CD4-positive, CD25-positive, alpha-beta regulatory T cell (primary cell): ENCODE data around the gene UNKL. TPM values are rescaled to one million over a fixed set of nuclear protein-coding genes. Genes with fewer than 3 reads are reported as not detected.

Experiments
- ATAC-seq, 2 donors: fragments of 150-1000 bp; cut with Tn5 transposase; one replicate each; pipeline ENCODE4 v1.10.0; 2021; ENCODE audit warnings: low read depth in 2 of 2, moderate number of reproducible peaks in 2 of 2, moderate library complexity in 1 of 2
- DNase-seq, 3 donors: peaks; one replicate each; pipeline versions ENCODE4 v3.0.0 to v3.0.0-alpha.2; 2012 to 2022; ENCODE audit warnings: mixed read lengths in 1 of 3
- H3K27ac ChIP-seq: one replicate; pipeline ENCODE4 v1.7.0; 2013; ENCODE audit warnings: mild to moderate bottlenecking, low read length; ENCODE audit not compliant: insufficient read depth, poor library complexity, severe bottlenecking
- H3K27me3 ChIP-seq: one replicate; pipeline ENCODE4 v1.7.0; 2013; ENCODE audit warnings: low read length; ENCODE audit not compliant: control insufficient read depth, insufficient read depth
- H3K36me3 ChIP-seq: one replicate; pipeline ENCODE4 v1.7.0; 2013; ENCODE audit warnings: mild to moderate bottlenecking, low read length, moderate library complexity; ENCODE audit not compliant: control insufficient read depth, insufficient read depth
- H3K4me1 ChIP-seq: 2 replicates; pipeline ENCODE4 v1.7.0; 2013; ENCODE audit warnings: mild to moderate bottlenecking, low read length; ENCODE audit not compliant: insufficient read depth, control insufficient read depth, poor library complexity, severe bottlenecking
- H3K4me3 ChIP-seq: one replicate; pipeline ENCODE4 v1.7.0; 2013; ENCODE audit warnings: low read depth, mild to moderate bottlenecking, low read length, moderate library complexity
- H3K9me3 ChIP-seq, 2 experiments: 1 replicate in 1 of 2; 2 replicates in 1 of 2; pipeline ENCODE4 v1.7.0; 2013; ENCODE audit warnings: low read length in 2 of 2, mild to moderate bottlenecking in 1 of 2, moderate library complexity in 1 of 2; ENCODE audit not compliant: control insufficient read depth in 2 of 2
- H3K27ac Mint-ChIP-seq, 3 donors: one replicate each; pipeline ENCODE4 v1.8.0; 2020 to 2022; ENCODE audit warnings: mild to moderate bottlenecking in 3 of 3, mixed read lengths in 3 of 3, moderate library complexity in 2 of 3
- H3K27me3 Mint-ChIP-seq: one replicate; pipeline ENCODE4 v1.8.0; 2022; ENCODE audit warnings: mild to moderate bottlenecking, mixed read lengths
- H3K36me3 Mint-ChIP-seq: one replicate; pipeline ENCODE4 v1.8.0; 2020; ENCODE audit warnings: mixed read lengths
- H3K4me1 Mint-ChIP-seq, 4 donors: one replicate each; pipeline ENCODE4 v1.8.0; 2020 to 2022; ENCODE audit warnings: mixed read lengths in 4 of 4, mild to moderate bottlenecking in 1 of 4
- H3K4me3 Mint-ChIP-seq, 4 donors: one replicate each; pipeline ENCODE4 v1.8.0; 2020 to 2022; ENCODE audit warnings: mild to moderate bottlenecking in 4 of 4, mixed read lengths in 4 of 4, moderate library complexity in 3 of 4
- H3K9me3 Mint-ChIP-seq, 7 donors: one replicate each; pipeline ENCODE4 v1.8.0; 2020 to 2022; ENCODE audit warnings: mixed read lengths in 7 of 7, mild to moderate bottlenecking in 3 of 7, moderate library complexity in 2 of 7
- polyA plus RNA-seq, 4 donors: library from polyadenylated mRNA; unstranded; fragments of 300-500 nt; fragmentation: Illumina TruSeq; gene quantifications; one replicate each; pipeline ENCODE4 v1.2.3, GENCODE V29; 2021
- total RNA-seq: library from RNA; stranded (reverse); gene quantifications from one replicate; pipeline ENCODE4 v1.2.3, GENCODE V29; 2022

UNKL gene
- total and polyA plus RNA-seq, 5 donors from 2014 or later = 6.3 to 94.3 (median 9.6) TPM

DNA sequence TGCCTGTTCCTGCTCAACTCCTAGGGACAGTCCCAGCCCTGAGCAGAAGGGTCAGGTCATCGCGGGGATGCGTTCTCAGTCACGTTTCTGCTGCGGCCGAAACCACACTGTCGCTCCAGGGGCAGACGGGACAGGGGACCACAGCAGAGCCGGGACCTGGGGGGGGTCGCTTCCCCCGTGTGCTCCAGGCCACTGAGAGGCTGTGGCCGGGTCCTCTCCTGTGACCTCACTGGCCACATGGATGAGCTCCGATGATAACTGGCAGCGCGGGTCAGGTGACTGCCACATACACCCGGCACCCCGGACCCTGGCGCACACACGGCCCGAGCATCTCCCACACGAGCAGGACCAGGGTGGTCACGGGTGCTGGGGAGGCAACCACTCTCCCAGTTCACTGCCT is 50.0 kb downstream of the UNKL start:
- Histone ChIP-seq H3K27ac (no peak overlapping the region), H3K9me3 (no peaks in the 10 kb centered on the region), H3K4me1 (no peaks in the 10 kb centered on the region), H3K27me3 (no peaks in the 10 kb centered on the region), H3K4me3 (no peak overlapping the region), H3K36me3 (peaks cover 53% of the 10 kb centered on the region)
- no peaks in the 10 kb centered on the region for H3K9me3 Mint-ChIP-seq
- H3K4me3 Mint-ChIP-seq = no peak overlapping the region
- ATAC-seq = no peak
- H3K4me1 Mint-ChIP-seq = peaks cover 0 to 5% (median 3%) of the 10 kb centered on the region in 4 donors
- no peak overlapping the region for H3K27ac Mint-ChIP-seq
- H3K36me3 Mint-ChIP-seq = peaks cover 9% of the 10 kb centered on the region
- no peak for DNase-seq
- H3K27me3 Mint-ChIP-seq = no peaks in the 10 kb centered on the region

DNA sequence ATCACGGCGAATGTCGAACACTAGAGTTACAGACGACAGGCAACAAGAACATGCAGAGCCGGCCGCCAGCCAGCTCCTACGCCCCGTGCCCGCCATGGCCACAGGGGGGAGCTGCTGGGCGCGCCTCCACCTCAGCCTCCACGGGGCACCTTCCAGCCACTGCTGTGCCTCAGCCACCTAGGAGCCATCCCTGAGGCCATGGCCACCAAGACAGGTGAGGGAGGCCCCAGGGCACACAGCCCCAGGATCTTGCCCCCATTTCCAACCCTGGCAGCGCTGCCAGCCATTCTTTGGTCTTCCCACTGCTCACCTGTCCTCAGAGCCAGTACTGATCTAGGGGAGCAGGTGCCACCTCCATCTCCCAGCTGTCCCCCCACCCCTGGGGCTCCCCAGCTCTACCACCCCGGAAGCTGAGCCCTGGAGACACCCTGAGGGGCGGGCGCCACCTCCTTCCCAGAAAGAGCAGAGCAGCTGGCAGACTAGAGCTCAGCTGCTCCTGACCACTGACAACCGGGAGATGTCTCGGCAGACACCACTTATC is 50.9 kb downstream of the UNKL start:
- H3K4me3 Mint-ChIP-seq = peak overlapping the region in 1 of 4 donors; percentile 44
- H3K36me3 Mint-ChIP-seq = peaks cover 9% of the 10 kb centered on the region
- H3K4me1 Mint-ChIP-seq = peaks cover 0 to 5% (median 3%) of the 10 kb centered on the region in 4 donors
- peak overlapping the region in 1 of 3 donors; percentile 26 for H3K27ac Mint-ChIP-seq
- peak; percentile 84 to 89 for ATAC-seq
- Histone ChIP-seq H3K27ac (no peak overlapping the region), H3K9me3 (no peaks in the 10 kb centered on the region), H3K36me3 (peaks cover 49% of the 10 kb centered on the region), H3K27me3 (no peaks in the 10 kb centered on the region), H3K4me3 (no peak overlapping the region), H3K4me1 (no peaks in the 10 kb centered on the region)
- no peaks in the 10 kb centered on the region for H3K27me3 Mint-ChIP-seq
- peak; percentile 42 to 72 (median 62) for DNase-seq
- no peaks in the 10 kb centered on the region for H3K9me3 Mint-ChIP-seq

DNA sequence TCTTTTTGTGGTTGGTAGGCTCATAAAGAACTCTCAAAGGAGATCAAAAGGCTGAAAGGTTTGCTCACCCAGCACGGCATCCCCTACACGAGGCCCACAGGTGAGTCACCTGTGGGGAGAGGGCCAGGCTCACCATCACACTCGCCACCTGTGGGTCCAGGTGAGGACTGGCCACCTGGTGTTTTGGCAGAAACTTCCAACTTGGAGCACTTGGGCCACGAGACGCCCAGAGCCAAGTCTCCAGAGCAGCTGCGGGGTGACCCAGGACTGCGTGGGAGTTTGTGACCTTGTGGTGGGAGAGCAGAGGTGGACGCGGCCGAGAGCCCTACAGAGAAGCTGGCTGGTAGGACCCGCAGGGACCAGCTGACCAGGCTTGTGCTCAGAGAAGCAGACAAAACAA is 51.7 kb downstream of the UNKL start:
- H3K27ac ChIP-seq = no peak overlapping the region
- peaks cover 49% of the 10 kb centered on the region for H3K36me3 ChIP-seq
- H3K4me1 ChIP-seq = no peaks in the 10 kb centered on the region
- DNase-seq (no peak), ATAC-seq (no peak)
- H3K9me3 ChIP-seq = no peaks in the 10 kb centered on the region
- Mint-ChIP-seq H3K27ac (no peak overlapping the region), H3K4me1 (peaks cover 4 to 7% (median 5%) of the 10 kb centered on the region in 4 donors), H3K36me3 (peaks cover 9% of the 10 kb centered on the region), H3K4me3 (peak overlapping the region in 1 of 4 donors; percentile 44), H3K9me3 (no peaks in the 10 kb centered on the region), H3K27me3 (no peaks in the 10 kb centered on the region)
- no peak overlapping the region for H3K4me3 ChIP-seq
- no peaks in the 10 kb centered on the region for H3K27me3 ChIP-seq

GRCh38 chr16:1361685-1362360 is 52.7 kb downstream of the UNKL start:
- Histone ChIP-seq H3K36me3 (peaks cover 46% of the 10 kb centered on the region), H3K4me1 (no peaks in the 10 kb centered on the region), H3K27me3 (no peaks in the 10 kb centered on the region), H3K27ac (no peak overlapping the region), H3K9me3 (no peaks in the 10 kb centered on the region), H3K4me3 (no peak overlapping the region)
- ATAC-seq = no peak
- no peak for DNase-seq
- Mint-ChIP-seq H3K27ac (no peak overlapping the region), H3K36me3 (peaks cover 9% of the 10 kb centered on the region), H3K27me3 (no peaks in the 10 kb centered on the region), H3K4me3 (no peak overlapping the region), H3K4me1 (peaks cover 4 to 7% (median 5%) of the 10 kb centered on the region in 4 donors), H3K9me3 (no peaks in the 10 kb centered on the region)

DNA sequence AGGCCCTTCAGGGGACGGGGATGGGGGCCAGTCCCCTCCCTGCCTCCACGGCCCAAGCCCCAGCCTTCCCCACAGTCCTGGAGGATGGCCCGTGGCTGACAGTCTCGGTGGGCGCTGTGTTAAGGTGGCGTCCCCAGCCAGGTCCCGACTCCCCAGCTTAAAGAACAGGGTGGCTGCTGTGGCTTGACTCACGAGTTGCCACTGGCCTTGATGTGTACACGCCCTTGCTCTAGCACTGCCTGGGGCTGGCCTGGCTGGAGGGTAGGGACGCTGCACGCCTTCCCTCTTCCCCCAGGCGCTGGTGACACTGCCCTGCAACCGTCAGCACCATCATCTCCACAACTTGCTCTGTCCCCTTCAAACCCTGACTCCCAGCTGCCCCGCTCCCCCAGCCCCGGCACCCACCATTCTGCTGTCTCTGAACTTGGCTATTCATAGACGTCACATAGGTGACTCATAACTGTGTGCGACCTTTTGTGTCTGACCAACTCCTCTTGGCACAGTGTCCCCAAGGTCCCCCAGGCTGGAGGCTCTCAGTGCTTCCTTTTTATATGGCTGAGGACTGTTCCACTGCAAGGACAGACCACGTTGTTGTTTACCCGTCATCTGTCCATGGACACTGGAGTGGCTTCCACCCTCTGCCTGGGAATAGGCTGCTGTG is 56.5 kb downstream of the UNKL start:
- Histone ChIP-seq H3K36me3 (peaks cover 16% of the 10 kb centered on the region), H3K27ac (no peak overlapping the region), H3K4me3 (no peak overlapping the region), H3K27me3 (no peaks in the 10 kb centered on the region), H3K9me3 (no peaks in the 10 kb centered on the region), H3K4me1 (no peaks in the 10 kb centered on the region)
- Mint-ChIP-seq H3K27me3 (no peaks in the 10 kb centered on the region), H3K4me3 (peak overlapping the region in 2 of 4 donors; percentile 32 to 54), H3K9me3 (no peaks in the 10 kb centered on the region), H3K4me1 (peaks cover 0 to 24% (median 15%) of the 10 kb centered on the region in 4 donors), H3K27ac (peak overlapping the region in 1 of 3 donors; percentile 75), H3K36me3 (peaks cover 3% of the 10 kb centered on the region)
- peak in 1 of 2 donors; percentile 8 for ATAC-seq
- no peak for DNase-seq

DNA sequence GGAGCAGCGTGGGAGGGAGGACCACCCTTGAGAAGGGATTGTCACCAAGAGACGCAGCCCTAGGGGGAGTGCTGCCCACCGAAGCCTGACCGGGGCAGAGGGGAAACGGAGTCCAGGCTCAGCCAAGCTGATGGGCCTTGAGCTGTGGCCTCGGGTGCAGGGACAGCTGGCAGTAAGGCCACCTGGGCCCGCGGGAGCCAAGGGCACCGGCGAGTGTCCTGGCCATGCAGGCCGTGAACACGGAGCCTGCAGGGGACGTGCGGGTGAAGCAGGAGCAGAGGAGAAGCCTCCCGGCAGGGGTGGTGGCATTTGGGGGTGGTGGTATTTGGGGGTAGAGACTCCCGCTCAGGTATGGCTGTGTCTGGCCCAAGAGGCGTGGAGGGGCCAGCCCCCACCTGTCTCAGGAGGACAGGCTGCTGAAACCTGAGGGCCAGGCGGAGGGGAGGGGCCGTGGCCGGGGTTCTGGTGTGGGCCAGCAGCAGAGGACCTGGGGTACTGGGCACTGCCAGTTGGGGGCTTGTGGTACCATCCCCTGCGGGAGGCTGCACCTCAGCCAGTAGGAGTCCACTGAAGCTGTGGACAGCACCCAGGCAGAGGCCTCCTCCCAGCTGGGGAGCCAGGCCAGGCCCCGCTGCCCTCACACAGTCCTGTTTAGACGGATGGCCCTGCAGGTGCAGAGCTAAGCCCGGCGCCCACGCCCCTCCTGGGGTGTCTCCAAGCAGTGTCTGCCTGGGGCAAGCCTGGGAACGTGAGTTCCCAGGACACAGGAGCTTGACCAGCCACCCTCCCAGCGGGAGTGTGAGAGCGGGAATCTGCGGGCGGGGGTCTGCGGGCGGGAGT is 58.2 kb downstream of the UNKL start:
- H3K4me3 ChIP-seq = no peak overlapping the region
- Mint-ChIP-seq H3K27me3 (peaks cover 5% of the 10 kb centered on the region), H3K4me3 (peak overlapping the region in 1 of 4 donors; percentile 26), H3K27ac (no peak overlapping the region), H3K9me3 (peaks cover 0 to 3% (median 0%) of the 10 kb centered on the region in 7 donors), H3K36me3 (peaks cover 3% of the 10 kb centered on the region), H3K4me1 (peaks cover 0 to 32% (median 19%) of the 10 kb centered on the region in 4 donors)
- no peaks in the 10 kb centered on the region for H3K27me3 ChIP-seq
- H3K36me3 ChIP-seq = no peaks in the 10 kb centered on the region
- DNase-seq (no peak), ATAC-seq (no peak)
- H3K4me1 ChIP-seq = peaks cover 12% of the 10 kb centered on the region
- no peak overlapping the region for H3K27ac ChIP-seq
- no peaks in the 10 kb centered on the region for H3K9me3 ChIP-seq

GRCh38 chr16:1355591-1355990 is 58.9 kb downstream of the UNKL start:
- Histone ChIP-seq H3K4me1 (peaks cover 18% of the 10 kb centered on the region), H3K9me3 (no peaks in the 10 kb centered on the region), H3K36me3 (no peaks in the 10 kb centered on the region), H3K27me3 (no peaks in the 10 kb centered on the region), H3K27ac (no peak overlapping the region), H3K4me3 (no peak overlapping the region)
- ATAC-seq (no peak), DNase-seq (no peak)
- Mint-ChIP-seq H3K4me3 (peak overlapping the region in 2 of 4 donors; percentile 26 to 63), H3K4me1 (peaks cover 0 to 36% (median 19%) of the 10 kb centered on the region in 4 donors), H3K27me3 (peaks cover 5% of the 10 kb centered on the region), H3K36me3 (peaks cover 3% of the 10 kb centered on the region), H3K27ac (no peak overlapping the region), H3K9me3 (peaks cover 0 to 3% (median 0%) of the 10 kb centered on the region in 7 donors)
